Esophagus muscularis mucosa (tissue), 3 donors: ENCODE results near the gene NFIB.

Experiments used
- CTCF ChIP-seq, 3 experiments: fragments of 200-600 bp in 2 of 3; fragments of 450-650 bp in 1 of 3; sonication (generic) in 2 of 3; IDR thresholded peaks; one replicate each; pipeline ENCODE4 v1.5.1; 2017 to 2019; ENCODE audit warnings: antibody characterized with exemption in 3 of 3, mild to moderate bottlenecking in 2 of 3, moderate library complexity in 1 of 3
- POLR2A ChIP-seq: fragments of 450-650 bp; IDR thresholded peaks from one replicate; pipeline ENCODE4 v1.6.1; 2017; ENCODE audit warnings: antibody characterized with exemption, moderate library complexity, mild to moderate bottlenecking, low read depth

GRCh38 chr9:14191512-14191911 is 122.4 kb downstream of the NFIB start:
- TF ChIP-seq CTCF (IDR thresholded peaks at IDR 0.05) (no peak), POLR2A (no peak)
